Mucosa of stomach (tissue), 1 donor: Measurements from ENCODE around the gene DENND4B.

Experiments used
- H3K27me3 ChIP-seq: one replicate; pipeline ENCODE4 v1.7.0; 2013; ENCODE audit warnings: mild to moderate bottlenecking, low read length; ENCODE audit not compliant: control insufficient read depth, insufficient read depth
- H3K36me3 ChIP-seq: one replicate; pipeline ENCODE4 v1.7.0; 2013; ENCODE audit warnings: low read length; ENCODE audit not compliant: control insufficient read depth, insufficient read depth
- H3K4me1 ChIP-seq: one replicate; pipeline ENCODE4 v1.7.0; 2013; ENCODE audit warnings: mild to moderate bottlenecking, low read length; ENCODE audit not compliant: control insufficient read depth, insufficient read depth
- H3K4me3 ChIP-seq: one replicate; pipeline ENCODE4 v1.7.0; 2013; ENCODE audit warnings: low read length
- H3K9ac ChIP-seq: one replicate; pipeline ENCODE4 v1.7.0; 2013; ENCODE audit warnings: mild to moderate bottlenecking, low read length, moderate library complexity
- H3K9me3 ChIP-seq: one replicate; pipeline ENCODE4 v1.7.0; 2013; ENCODE audit warnings: mild to moderate bottlenecking, low read length, moderate library complexity; ENCODE audit not compliant: control insufficient read depth
- donor health status: Pancreatic carcinoma.

Gene DENND4B

GRCh38 chr1:153938996-153939395, 7.5 kb downstream of the DENND4B start:
- Histone ChIP-seq H3K27me3 (no peaks in the 10 kb centered on the region), H3K4me1 (no peaks in the 10 kb centered on the region), H3K9ac (no peak overlapping the region), H3K36me3 (peaks cover 18% of the 10 kb centered on the region), H3K4me3 (no peak overlapping the region), H3K9me3 (no peaks in the 10 kb centered on the region)

DNA sequence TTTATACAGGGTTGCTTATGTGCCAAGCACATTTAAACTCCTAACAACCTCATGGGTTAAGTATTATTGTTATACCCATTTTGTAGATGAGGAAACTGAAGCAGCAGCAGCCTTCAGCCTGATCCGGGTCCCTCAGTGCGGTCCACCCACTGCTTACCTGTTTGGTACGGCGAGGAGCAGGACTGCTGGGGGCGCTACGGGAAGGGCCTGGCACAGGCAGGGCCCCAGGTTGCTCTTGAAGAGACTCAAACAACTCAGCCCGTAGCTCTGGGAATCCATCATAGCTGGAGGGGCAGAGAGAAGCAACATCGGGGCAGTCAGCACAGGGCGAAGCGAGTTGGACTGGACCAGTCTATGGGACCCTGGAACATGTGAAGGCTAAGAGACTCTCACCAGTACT, 9.2 kb downstream of the DENND4B start:
- no peak overlapping the region for H3K9ac ChIP-seq
- no peak overlapping the region for H3K4me3 ChIP-seq
- H3K36me3 ChIP-seq: peaks cover 18% of the 10 kb centered on the region
- no peaks in the 10 kb centered on the region for H3K27me3 ChIP-seq
- no peaks in the 10 kb centered on the region for H3K9me3 ChIP-seq
- no peaks in the 10 kb centered on the region for H3K4me1 ChIP-seq

GRCh38 chr1:153936011-153936802, 10.3 kb downstream of the DENND4B start:
- Histone ChIP-seq H3K9me3 (no peaks in the 10 kb centered on the region), H3K4me1 (no peaks in the 10 kb centered on the region), H3K9ac (no peak overlapping the region), H3K36me3 (peaks cover 18% of the 10 kb centered on the region), H3K27me3 (no peaks in the 10 kb centered on the region), H3K4me3 (no peak overlapping the region)

- Histone ChIP-seq H3K4me1 (no peaks in the 10 kb centered on the region), H3K4me3 (no peak overlapping the region), H3K27me3 (no peaks in the 10 kb centered on the region), H3K9me3 (no peaks in the 10 kb centered on the region), H3K36me3 (peaks cover 18% of the 10 kb centered on the region), H3K9ac (no peak overlapping the region)
Observed at GRCh38 chr1:153934746-153935145, 11.8 kb downstream of the DENND4B start.

- no peaks in the 10 kb centered on the region for H3K9me3 ChIP-seq
- H3K36me3 ChIP-seq: peaks cover 18% of the 10 kb centered on the region
- H3K9ac ChIP-seq: no peak overlapping the region
- no peaks in the 10 kb centered on the region for H3K27me3 ChIP-seq
- H3K4me1 ChIP-seq: no peaks in the 10 kb centered on the region
- no peak overlapping the region for H3K4me3 ChIP-seq
Observed at GRCh38 chr1:153933955-153934354, 12.6 kb downstream of the DENND4B start.

DNA sequence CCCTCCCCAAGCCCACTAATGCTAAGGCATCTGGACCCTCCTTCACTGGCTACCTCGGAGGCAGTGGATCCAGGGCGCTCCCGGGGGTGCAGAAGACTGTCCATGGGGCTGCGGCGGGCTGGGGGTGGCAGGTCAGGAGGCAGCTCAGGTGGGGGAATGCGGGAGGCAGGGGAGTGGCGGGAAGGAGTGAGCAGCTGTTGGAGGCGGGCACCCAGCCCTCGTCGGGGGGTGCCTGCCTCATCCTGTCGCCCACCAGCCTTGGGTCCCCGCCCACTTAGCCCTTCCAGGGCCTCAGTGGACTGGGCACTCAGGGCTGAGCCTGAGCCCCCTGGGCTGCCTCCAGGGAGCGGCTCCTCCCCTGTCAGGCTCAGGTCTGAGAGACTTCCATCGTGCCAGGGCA, 13.1 kb downstream of the DENND4B start:
- Histone ChIP-seq H3K36me3 (peaks cover 18% of the 10 kb centered on the region), H3K9me3 (no peaks in the 10 kb centered on the region), H3K4me1 (no peaks in the 10 kb centered on the region), H3K9ac (no peak overlapping the region), H3K27me3 (no peaks in the 10 kb centered on the region), H3K4me3 (no peak overlapping the region)

GRCh38 chr1:153932156-153933131, 14.1 kb downstream of the DENND4B start:
- Histone ChIP-seq H3K4me3 (no peak overlapping the region), H3K36me3 (peaks cover 18% of the 10 kb centered on the region), H3K9ac (no peak overlapping the region), H3K27me3 (no peaks in the 10 kb centered on the region), H3K9me3 (no peaks in the 10 kb centered on the region), H3K4me1 (no peaks in the 10 kb centered on the region)

- H3K4me1 ChIP-seq: no peaks in the 10 kb centered on the region
- no peaks in the 10 kb centered on the region for H3K36me3 ChIP-seq
- no peaks in the 10 kb centered on the region for H3K27me3 ChIP-seq
- H3K4me3 ChIP-seq: no peak overlapping the region
- H3K9me3 ChIP-seq: no peaks in the 10 kb centered on the region
- H3K9ac ChIP-seq: no peak overlapping the region
Observed at GRCh38 chr1:153929981-153930948, 16.3 kb downstream of the DENND4B start.

GRCh38 chr1:153929426-153929825, 17.1 kb downstream of the DENND4B start:
- no peak overlapping the region for H3K4me3 ChIP-seq

DNA sequence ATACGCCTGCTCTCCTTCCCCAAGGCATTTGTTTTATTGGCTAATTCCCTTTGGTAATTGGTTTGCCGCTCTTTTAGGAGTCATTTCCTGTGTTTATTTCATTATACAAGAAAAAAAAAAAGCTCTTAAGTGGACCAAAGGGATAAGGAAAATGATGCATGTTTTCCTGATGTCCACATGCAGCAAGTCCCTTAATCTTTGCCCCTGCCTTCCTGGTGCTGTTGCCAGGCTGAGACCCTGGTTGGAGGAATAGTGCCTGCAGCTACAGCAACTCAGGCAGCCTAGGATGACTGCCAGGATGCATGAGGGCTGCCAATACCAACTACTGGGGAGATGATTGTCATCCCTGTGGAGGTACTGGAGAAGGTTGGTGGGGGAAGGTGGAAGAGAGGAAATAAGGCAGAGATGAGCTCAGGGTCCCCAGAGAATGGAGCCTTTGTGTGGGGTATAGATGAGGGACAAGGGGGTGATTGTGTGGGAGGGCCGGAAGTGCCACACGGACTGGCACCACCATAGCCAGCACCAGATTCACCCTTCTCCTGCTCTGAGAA, 17.7 kb downstream of the DENND4B start:
- no peak overlapping the region for H3K4me3 ChIP-seq
- H3K36me3 ChIP-seq: no peaks in the 10 kb centered on the region
- no peaks in the 10 kb centered on the region for H3K27me3 ChIP-seq
- no peaks in the 10 kb centered on the region for H3K9me3 ChIP-seq
- no peak overlapping the region for H3K9ac ChIP-seq
- H3K4me1 ChIP-seq: no peaks in the 10 kb centered on the region

More at GRCh38 chr1:153929426-153929825, 17.1 kb downstream of the DENND4B start:
- H3K27me3 ChIP-seq: no peaks in the 10 kb centered on the region
- H3K9me3 ChIP-seq: no peaks in the 10 kb centered on the region
- no peaks in the 10 kb centered on the region for H3K4me1 ChIP-seq
- H3K36me3 ChIP-seq: no peaks in the 10 kb centered on the region
- no peak overlapping the region for H3K9ac ChIP-seq

- H3K36me3 ChIP-seq: no peaks in the 10 kb centered on the region
- no peaks in the 10 kb centered on the region for H3K4me1 ChIP-seq
- no peak overlapping the region for H3K4me3 ChIP-seq
- H3K9ac ChIP-seq: no peak overlapping the region
- H3K27me3 ChIP-seq: no peaks in the 10 kb centered on the region
- no peaks in the 10 kb centered on the region for H3K9me3 ChIP-seq
Observed at GRCh38 chr1:153928245-153928644, 18.3 kb downstream of the DENND4B start.
